ENCODE data around the gene STK40.
A peak's percentile ranks its signal among the peaks of the same experiment; 100 is the strongest.

The STK40 gene

DNA sequence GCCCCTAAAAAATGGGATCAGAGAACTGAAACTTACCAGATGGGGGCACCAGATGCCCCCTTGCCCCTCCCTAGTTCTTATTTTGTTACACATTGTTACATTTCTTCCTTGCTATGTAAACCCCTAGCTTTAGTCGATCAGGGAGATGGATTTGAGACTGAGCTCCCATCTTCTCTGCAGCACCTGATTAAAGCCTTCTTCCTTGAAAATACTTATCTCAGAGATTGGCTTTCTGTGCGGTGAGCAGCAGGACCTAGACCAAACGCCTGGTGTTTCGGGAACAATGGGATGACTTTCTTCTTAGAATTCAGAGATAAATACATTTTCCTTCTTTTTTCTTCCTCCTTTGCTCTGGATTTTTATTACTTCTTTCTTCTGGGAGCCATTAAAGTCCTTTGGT, 28.7 kb upstream of the STK40 start:
- in situ Hi-C loops (cut with HindIII; ENCODE audit: low pct_ligation_motif_present, low sequenced_read_pairs), result no loop called here
- no peak for DNase-seq
- no peak overlapping the region for H3K27ac ChIP-seq
- H3K36me3 ChIP-seq (replicated peaks), result no peaks in the 10 kb centered on the region
- no peak overlapping the region for H3K4me3 ChIP-seq (ENCODE audit: low read depth, low read length)
- H3K27me3 ChIP-seq (replicated peaks), result no peaks in the 10 kb centered on the region
- TF ChIP-seq, protein P1, sequence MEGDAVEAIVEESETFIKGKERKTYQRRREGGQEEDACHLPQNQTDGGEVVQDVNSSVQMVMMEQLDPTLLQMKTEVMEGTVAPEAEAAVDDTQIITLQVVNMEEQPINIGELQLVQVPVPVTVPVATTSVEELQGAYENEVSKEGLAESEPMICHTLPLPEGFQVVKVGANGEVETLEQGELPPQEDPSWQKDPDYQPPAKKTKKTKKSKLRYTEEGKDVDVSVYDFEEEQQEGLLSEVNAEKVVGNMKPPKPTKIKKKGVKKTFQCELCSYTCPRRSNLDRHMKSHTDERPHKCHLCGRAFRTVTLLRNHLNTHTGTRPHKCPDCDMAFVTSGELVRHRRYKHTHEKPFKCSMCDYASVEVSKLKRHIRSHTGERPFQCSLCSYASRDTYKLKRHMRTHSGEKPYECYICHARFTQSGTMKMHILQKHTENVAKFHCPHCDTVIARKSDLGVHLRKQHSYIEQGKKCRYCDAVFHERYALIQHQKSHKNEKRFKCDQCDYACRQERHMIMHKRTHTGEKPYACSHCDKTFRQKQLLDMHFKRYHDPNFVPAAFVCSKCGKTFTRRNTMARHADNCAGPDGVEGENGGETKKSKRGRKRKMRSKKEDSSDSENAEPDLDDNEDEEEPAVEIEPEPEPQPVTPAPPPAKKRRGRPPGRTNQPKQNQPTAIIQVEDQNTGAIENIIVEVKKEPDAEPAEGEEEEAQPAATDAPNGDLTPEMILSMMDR (IDR thresholded peaks at IDR 0.05; ENCODE audit: low read depth, low read length, missing control alignments), result no peak

DNA sequence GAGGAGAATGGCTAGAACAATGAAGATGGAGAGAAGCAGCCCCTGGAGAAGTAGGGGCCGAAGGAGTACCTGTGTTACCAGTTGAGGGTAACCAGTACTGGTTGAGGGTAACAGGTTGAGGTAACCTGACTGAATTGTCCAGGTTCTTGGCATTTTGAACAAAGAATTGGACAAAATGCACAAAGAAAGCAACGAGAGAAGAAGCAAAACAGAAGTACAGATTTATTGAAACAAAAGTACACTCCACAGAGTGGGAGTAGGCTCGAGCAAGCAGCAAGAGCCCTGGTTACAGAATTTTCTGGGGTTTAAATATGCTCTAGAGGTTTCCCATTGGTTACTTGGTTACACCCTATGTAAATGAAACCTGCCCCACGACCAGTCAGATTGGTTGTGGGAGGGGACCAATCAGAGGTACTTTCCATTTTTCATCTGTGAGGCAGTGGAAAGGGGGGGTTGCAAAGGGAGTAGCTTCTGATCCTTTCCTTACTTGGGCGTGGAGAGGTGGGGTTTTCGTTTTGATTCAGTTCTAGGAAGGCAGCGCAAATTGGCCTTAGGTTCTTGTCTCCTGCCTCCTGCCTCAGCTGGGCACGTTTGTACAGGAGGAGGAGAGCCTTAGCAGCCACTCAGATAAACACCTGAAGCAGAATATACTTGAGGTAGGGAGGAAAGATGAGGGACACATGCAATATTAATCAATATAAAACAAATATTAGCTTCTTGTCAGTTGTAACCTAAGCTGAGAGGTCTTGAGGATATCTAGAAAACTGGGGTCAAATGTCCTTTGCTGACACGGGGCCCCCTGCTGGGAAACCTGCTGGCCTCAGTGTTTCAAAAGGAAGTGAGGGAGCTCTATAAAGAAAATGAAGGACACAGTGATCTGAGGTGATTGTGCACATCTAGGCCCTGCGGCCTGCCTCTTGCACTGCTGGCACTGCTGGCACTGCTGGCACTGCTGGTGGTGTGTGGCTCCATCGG, 26.2 kb upstream of the STK40 start:
- Histone ChIP-seq H3K27ac (no peak overlapping the region), H3K36me3 (replicated peaks) (no peaks in the 10 kb centered on the region), H3K27me3 (replicated peaks) (no peaks in the 10 kb centered on the region), H3K4me3 (ENCODE audit: low read depth, low read length) (no peak overlapping the region)
- TF ChIP-seq, protein P1 (IDR thresholded peaks at IDR 0.05; ENCODE audit: low read depth, low read length, missing control alignments), result no peak
- DNase-seq, result peak; percentile 42
- in situ Hi-C loops (cut with HindIII; ENCODE audit: low pct_ligation_motif_present, low sequenced_read_pairs), result no loop called here

DNA sequence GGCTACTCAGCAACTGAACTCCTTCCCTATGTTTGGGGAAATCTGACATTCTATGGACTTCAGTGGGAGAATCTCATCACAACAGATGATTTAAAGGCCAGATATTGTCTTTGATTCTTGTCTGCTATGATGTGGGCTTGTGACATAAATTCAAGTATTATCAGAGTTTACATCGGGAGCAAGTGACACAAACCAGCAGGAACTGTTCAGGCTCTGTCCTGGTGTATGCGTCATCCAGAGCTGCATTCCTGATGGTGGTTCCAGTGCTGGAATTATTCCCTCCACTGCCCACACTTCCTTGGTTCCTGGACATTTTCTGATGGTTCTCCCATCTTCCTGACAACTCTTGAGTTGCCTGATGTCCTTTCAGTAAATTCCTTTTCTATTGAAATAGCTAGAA, 22.8 kb upstream of the STK40 start:
- Histone ChIP-seq H3K36me3 (replicated peaks) (no peaks in the 10 kb centered on the region), H3K27ac (no peak overlapping the region), H3K4me3 (ENCODE audit: low read depth, low read length) (no peak overlapping the region), H3K27me3 (replicated peaks) (no peaks in the 10 kb centered on the region)
- DNase-seq, result peak; percentile 15
- in situ Hi-C loops (cut with HindIII; ENCODE audit: low pct_ligation_motif_present, low sequenced_read_pairs), result no loop called here
- TF ChIP-seq, protein P1 (IDR thresholded peaks at IDR 0.05; ENCODE audit: low read depth, low read length, missing control alignments), result no peak

DNA sequence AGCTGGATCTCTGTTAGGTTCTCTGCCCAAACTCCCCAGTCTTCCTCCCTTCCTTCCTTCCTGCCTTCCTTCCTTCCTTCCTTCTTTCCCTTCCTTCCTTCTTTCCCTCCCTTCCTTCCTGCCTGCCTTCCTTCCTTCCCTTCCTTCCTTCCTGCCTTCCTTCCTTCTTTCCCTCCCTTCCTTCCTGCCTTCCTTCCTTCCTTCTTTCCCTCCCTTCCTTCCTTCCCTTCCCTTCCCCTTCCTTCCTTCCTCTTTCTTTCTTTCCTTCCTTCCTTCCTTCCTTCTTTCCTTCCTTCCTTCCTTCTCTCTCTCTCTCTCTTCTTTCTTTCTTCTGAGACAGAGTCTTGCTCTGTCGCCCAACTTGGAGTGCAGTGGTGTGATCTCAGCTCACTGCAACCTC, 20.7 kb upstream of the STK40 start:
- in situ Hi-C loops (cut with HindIII; ENCODE audit: low pct_ligation_motif_present, low sequenced_read_pairs), result no loop called here
- TF ChIP-seq, protein P1 (IDR thresholded peaks at IDR 0.05; ENCODE audit: low read depth, low read length, missing control alignments), result no peak
- no peak overlapping the region for H3K27ac ChIP-seq

DNA sequence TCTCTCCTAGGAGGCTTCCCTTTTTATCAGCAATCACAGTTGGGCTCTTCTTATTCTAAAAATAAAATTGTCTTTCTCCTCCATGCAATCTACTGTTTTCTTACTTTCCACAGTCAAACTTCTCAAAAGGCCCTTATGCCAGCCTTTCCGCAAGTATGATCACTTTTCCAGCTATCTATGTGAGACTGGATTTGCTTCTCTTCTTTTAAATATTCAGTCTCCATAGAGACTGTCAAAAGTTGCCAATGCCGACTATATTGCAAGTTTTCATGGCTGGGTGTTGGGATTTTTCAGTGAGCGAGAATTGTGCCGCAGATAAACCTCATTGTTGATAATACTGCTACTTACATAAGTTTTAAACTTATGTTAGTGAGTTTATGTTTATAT, 16.8 kb upstream of the STK40 start:
- no peak overlapping the region for H3K27ac ChIP-seq
- TF ChIP-seq, protein P1 (IDR thresholded peaks at IDR 0.05; ENCODE audit: low read depth, low read length, missing control alignments), result no peak
- in situ Hi-C loops (cut with HindIII; ENCODE audit: low pct_ligation_motif_present, low sequenced_read_pairs), result no loop called here
- H3K27me3 ChIP-seq (replicated peaks), result no peaks in the 10 kb centered on the region
- no peaks in the 10 kb centered on the region for H3K36me3 ChIP-seq (replicated peaks)
- DNase-seq, result no peak
- H3K4me3 ChIP-seq (ENCODE audit: low read depth, low read length), result no peak overlapping the region

More for the DNA sequence above, 20.7 kb upstream of the STK40 start:
- H3K4me3 ChIP-seq (ENCODE audit: low read depth, low read length), result no peak overlapping the region
- H3K36me3 ChIP-seq (replicated peaks), result no peaks in the 10 kb centered on the region
- no peak for DNase-seq
- no peaks in the 10 kb centered on the region for H3K27me3 ChIP-seq (replicated peaks)

Measured in brain microvascular endothelial cell (primary cell).